GM21528 (cell line): ENCODE measurements around the gene TFIP11.
"Not testable (repeated sequence)": the region's sequence is repeated elsewhere in the genome, so short reads cannot be mapped to it uniquely, and the experiment has no call there.

Experiments
- ATAC-seq: cut with Tn5 transposase; IDR thresholded peaks from one replicate; pipeline ENCODE4 v1.9.1; 2021; ENCODE audit warnings: mild to moderate bottlenecking, moderate library complexity; ENCODE audit not compliant: unreplicated experiment, low FRiP score

The TFIP11 gene

DNA sequence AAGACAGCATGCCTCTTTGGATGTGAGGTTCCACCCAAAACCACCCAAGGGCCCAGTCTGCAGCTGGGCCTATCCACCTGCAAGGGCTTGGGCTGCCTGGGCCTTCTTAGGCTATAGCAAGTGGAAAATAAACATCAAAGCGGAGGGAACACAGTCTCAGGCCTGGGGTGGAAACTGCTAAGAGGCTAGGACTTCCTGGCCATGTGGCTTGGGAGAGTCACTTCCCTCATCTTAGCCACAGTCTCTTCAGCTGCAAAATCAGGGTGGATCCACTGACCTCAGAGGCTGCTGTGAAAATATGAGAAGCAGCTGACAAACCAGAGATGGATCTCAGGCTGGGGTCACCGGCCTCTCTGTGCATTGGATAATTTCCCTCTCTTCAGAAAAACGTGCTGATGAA, 30.6 kb upstream of the TFIP11 start:
- no peak for ATAC-seq

DNA sequence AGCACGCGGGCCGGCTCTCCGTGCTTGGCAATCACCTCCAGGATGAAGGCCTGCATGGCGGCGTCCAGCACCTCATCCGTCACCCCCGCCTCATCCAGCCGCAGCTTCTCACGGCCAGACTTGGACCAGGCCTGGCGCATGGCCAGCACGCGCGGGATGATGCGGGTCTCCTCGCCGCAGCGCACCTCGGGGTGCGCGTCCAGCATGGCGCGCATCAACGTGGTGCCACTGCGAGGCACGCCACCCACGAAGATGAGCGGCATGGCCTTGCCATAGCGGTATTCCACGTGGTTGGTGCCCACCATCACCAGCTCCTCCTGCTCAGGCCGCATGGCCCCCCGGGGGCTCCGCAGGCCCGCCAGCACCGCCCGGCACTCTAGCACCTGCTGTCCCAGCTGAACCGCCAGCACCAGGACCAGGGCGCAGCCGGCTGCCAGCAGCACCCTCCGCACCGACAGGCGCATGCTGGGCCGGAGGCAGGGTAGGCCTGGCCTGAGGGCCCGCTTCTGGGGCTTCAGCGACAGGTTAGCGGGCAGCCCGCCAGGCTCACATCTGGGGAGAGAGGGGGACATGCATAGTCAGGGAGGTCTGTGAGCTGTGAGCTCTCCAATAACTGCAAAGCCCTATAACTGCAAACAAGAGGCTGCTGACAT, 29.0 kb upstream of the TFIP11 start:
- no peak for ATAC-seq

DNA sequence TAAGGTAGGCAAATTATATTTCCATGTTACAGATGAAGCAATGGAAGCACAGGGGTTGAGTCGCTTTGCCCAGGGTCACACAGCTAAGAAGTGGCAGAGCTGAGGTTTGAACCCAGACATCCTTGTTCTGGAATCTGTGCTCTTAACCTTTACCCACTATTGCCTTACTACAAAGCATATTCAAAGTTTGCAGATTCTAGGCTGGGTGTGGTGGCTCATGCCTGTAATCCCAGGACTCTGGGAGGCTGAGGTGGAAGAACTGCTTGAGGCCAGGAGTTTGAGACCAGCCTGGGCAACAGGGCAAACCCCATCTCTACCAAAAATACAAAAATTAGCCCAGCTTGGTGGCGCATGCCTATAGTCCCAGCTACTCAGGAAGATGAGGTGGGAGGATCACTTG, 27.8 kb upstream of the TFIP11 start:
- ATAC-seq: no peak

DNA sequence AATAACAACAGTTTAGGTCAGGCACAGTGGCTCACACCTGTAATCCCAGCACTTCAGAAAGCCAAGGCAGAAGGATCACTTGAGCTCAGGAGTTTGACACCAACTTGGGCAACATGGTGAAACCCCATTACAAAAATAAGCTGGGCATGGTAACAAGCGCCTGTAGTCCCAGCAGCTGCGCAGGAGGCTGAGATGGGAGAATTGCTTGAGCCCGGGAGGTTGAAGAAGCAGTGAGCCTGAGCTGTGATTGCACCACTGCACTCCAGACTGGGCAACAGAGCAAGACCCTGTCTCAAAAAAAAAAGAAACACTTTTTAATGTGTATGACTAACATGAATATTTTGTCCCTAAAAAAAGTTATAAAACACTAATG, 24.5 kb upstream of the TFIP11 start:
- ATAC-seq: no peak

DNA sequence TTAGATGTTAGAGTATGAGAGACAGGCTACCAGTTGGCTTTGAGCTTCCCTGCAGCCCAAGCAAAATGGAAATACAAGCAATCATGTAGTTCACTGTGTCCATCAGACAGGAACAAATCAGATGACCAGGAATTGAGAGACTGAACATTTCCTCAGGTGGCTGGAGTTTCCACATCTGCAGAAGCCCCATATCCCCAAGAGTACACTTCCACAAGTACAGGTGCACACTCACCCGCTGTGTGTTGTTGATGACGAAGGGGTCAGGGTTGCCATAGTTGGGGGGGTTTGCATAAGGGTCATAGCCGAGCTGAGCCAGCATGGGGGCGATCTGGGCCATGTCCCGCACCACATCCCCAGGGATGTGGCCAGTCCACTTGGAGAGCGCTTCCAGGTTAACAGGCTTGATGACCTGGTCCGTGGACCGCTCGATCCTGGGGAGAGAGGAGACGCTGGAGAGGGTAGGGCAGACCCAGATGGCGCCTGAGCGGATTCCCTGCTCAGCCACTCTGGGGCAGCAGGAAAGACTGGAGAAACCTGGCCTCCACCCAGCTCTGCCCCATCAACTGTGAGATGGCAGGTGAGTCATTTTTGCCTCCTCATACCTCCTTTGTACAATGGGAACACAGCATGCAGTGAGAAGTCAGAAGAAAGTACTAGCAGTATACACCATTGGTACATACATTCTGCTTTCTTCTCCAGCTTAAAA, 23.9 kb upstream of the TFIP11 start:
- no peak for ATAC-seq

DNA sequence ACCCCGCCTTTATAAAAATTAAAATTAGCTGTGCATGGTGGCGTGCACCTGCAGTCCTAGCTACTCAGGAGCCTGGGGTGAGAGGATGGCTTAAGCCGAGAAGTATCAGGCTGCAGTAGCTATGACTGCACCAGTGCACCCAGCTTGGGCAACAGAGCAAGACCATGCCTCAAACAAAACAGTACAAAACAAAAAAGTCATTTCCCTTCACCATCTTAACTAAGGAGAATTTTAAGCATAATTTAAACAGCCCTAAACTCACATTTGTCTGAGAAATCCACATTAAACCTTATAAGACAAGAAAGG, 23.3 kb upstream of the TFIP11 start:
- no peak for ATAC-seq

DNA sequence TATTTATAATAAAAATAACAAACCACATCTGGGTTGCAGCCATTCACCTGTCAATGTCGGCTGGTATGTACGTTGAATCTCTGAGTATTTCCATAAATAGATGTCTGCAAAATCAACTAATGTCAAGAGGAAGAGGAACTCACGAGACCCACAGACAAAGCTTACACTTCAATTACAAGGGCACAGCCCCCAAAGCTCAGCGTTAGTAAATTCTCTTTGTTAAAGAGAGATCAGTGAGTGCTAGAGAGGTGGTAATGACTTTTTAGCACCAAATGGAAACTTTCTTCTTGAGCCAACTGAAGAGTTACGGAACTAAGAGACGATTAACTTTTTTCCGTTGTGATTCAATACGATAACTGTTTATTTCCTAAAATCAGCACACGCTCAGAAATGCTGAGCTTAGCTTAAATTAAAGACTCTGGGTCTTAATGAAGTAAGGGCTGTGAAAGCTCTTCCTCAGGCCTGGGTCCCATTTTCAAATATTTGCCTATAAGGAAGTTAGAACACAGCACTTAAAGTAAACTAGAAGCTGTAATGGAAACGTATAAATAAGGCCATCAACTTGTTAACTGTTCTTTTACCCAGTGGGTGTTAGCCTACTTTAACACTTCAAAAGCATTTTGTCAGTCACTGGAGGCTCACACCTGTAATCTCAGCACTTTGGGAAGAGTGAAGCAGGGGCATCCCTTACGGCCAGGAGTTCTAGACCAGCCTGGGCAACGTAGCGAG, 22.8 kb upstream of the TFIP11 start:
- ATAC-seq: no peak

DNA sequence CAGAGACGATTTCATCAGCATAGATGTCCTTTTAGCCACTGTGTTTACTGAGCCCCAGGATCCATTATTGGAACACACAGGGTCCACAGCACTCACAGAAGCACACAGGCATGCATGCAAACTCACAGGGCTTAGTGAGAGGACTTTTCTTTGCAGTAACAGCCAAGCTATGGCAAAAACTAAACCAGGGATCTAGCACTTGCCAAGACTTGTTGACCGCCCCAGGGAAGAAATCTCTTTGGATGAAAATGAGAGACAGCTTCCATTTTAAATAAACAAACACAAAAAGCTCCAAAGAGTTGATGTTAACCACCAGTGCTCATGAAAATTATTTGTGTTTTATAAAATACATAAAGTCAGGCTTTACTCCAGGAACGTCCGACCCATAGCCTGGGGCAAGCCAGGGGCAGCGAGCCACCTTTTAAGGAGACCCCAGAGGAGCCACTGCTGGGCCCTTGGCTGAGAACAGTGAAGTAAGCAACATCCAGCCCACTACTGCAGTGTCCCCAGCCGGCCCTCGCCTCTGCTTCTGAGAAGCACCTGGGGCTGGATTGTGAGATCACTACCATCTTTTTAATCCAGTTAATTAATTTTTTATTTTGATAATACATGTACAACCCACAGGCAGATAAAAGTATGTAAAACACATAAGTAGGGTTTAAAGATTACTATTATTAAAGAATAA, 22.0 kb upstream of the TFIP11 start:
- no peak for ATAC-seq

DNA sequence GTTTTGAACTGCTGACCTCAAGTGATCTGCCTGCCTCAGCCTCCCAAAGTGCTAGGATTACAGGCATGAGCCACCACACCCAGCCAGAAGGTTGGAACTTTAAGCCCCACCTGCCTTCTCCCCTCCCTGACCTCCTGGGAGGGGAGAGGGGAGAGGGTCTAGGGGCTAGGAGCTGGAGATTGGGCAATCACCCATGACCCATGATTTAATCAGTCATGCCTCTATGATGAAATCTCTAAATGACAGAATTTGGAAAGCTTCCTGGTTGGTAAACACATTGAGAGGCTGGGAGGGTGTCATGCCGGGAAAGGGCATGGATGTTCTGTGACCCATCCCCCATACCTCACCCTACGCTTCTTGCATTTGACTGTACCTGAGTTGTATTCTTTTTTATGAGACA, 17.1 kb upstream of the TFIP11 start:
- no peak for ATAC-seq

DNA sequence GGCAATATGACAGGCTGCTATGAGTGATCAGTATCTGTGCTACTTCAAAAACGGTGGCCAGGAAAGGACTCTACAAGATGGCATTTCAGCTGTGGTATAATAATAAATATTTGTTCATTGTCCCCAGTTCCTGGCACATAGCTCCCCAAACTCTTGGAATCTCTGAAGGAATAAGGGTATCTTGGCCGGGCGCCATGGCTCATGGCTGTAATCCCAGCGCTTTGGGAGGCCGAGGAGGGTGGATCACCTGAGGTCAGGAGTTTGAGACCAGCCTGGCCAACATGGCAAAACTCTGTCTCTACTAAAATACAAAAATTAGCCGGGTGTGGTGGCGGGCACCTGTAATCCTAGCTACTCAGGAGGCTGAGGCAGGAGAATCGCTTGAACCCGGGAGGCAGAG, 16.2 kb upstream of the TFIP11 start:
- ATAC-seq: not testable (repeated sequence)

DNA sequence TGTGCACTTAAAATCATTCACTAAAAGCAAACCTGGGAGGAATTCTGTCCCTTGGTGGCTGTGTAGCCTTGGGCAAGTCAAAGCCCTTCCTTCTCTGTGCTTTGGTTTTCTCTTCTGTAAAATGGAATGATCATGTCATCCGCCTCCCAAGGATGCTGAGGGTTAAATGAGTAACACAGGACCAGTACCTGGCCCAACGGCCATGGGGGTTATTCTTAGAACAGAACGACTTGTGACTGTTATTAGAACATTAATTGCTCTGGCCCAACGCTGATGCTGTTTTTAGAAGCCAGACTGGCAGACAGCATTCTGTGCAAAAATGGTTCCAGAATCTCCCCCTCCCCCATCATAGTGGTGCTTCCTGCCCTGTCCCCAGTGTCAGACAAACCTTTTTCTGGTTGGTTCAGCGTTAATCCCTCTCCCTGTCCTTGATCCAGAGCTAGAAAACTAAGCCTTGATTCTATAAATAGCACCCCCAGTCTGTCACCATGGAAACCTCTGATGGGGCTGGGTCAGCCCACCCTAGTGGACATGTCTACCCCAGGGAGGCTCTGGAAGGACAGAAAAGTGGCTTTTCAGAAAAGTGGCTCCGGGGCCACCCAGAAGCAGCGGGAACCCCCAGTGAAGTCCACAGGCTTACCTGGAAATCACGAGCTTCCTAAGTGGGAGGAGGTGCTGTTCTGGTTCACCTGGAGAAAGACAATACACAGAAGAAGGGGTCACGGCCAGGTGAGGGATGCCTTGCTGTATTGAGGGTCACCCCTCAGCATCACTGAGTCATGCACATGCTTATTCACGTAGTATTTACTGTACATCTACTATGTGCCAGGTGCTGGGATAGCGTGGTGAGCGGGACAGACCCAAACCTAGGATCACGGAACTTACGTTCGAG, 15.5 kb upstream of the TFIP11 start:
- ATAC-seq: no peak

DNA sequence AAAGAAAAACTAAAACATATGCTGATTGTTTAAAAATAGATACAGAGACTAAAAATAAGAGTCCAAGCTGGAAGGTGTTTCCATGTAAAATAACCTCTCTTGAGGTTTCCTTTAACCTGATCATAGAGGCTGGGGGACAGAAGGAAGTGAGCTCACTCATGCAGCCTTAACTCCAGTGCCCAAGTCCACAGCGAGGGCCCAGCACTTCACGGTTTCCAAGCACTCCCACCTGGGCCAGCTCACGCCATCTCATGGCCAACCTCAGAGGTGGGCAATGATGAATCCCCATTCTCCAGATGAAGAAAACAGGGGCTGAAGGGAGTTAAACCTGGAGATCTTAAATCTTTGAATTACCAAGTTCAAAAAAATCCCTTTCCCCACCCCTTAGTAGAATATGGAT, 14.9 kb upstream of the TFIP11 start:
- no peak for ATAC-seq

DNA sequence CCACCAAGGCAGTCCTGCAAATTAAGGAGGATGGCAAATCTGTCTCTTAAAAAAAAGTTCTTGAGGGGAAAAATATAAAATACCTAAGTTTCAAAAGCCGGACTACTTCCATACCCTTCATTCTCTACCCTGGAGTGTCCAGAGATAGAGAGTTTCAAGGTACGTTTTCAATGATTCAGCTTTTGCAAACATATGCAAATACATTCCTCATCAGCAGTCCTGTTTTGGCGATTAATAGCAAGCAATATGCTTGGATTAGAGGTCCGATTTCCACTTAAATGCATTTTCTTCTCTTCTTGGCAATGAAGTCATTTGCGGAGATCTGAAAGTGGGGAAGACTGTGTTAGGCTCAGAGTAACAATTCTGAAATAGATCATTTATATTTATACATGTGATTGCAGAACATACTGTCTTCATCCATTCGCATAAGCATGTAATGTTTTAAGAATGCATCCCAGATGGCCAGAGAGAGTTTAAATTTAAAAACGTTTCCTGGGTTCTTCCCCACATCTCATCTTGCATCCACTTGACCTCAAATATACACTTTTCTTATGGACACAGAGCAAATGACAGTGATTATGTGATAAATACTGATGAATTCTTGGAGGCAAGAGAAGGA, 13.8 kb upstream of the TFIP11 start:
- no peak for ATAC-seq

DNA sequence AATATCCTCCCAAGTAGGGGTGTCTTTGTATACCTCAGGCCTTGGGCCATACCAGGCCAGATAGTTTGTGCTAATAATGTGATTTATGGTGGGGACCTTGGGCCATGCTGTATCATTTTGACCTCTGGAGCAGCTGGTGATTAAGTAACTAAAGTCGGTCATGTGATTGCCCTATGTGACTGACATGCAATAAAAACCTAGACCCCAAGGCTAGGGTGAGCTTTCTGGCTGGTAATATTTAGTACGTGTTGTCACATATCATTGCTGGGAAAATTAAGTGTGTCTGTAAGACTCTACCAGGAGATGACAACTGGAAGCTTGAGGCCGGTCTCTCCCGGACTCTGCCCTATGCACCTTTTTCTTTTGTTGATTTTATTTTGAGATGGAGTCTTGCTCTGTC, 12.6 kb upstream of the TFIP11 start:
- ATAC-seq: no peak

DNA sequence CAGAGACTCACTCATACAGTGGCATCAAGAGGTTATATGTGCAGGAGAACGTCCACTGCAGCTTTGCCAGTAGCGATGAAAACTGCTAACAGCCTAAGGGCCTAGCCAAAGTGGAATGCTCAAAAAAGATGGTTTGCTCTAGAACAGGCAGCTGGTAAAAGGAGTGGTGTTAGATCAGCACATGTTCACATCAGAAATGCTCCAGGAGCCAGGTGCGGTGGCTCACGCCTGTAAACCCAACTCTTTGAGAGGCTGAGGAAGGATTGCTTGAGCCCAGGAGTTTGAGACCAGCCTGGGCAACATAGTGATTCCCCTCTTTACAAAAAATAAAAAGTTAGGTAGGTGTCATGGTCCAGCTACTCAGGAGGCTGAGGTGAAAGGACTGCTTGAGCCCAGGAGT, 10.3 kb upstream of the TFIP11 start:
- no peak for ATAC-seq

DNA sequence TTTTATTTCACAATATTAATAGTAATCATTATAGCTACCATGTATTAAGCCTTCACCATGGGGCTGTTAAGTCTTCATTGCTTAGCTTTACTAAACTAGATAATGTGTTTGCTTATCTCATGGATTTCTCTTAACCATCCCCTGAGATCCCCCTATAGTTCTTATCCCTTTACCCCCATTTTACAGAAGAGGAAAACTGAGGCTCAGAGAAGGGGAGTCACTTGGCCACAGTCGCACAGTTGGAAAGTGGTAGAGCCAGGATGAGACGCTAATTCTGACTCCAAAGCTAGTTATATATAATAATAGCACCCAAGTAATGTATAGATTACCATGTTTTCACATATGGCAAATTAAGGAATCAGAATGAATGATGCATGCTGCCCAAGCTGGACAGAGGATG, 9.7 kb upstream of the TFIP11 start:
- ATAC-seq: no peak

DNA sequence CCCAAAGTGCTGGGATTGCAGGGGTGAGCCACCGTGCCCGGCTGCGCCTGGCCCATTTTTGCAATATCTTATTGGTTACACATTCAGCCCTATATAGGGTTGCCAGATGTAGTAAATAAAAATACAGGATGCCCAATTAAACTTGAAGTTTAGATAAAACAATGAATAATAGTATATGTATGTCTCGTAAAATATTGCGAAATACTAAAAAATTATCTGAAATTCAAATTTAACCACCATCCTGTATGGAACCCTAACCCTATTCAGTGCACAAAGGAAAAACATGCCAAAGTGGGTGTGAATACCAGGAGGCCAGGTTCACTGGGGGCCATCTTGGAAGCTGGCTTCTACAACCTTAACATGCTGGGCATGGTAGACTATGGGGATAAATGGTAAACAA, 5.2 kb upstream of the TFIP11 start:
- no peak for ATAC-seq

DNA sequence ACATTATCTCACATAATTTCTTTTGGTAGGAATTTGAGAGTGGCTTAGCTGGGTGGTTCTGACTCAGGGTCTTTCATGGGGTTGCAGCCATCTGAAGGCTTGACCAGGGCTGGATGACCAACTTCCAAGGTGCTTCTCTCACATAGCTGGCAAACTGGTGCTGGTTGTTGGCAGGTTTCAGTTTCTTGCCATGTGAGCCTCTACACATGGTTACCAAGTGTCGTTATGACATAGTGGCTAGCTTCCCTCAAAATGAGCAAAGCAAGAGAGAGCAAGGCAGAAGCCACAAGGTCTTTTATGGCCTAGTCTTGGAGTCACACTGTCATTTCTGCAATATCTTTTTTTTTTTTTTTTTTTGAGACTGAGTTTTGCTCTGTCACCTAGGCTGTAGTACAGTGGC, 4.2 kb upstream of the TFIP11 start:
- no peak for ATAC-seq

DNA sequence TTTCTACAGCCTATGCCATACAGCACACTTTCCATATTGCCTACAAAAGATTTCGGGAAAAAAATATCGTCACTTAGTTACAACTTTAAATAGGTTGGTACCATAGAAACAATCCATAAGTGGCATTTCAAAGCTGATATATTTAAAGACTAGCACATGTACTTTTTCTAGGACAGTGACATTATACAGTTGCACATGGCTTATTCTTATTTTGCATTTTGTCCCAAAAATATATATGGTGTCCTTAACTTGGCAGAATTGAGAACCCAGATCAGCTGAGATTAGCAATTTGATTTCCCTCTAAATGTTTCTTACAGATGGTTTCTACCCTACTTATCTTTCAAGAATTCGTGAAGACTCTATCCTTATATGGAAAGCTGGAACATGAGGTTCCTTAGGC, 3.7 kb upstream of the TFIP11 start:
- ATAC-seq: no peak
